Activated T-helper 1 cell treated with Interleukin-2 at 50 U/mL for 16 hours (primary cell): Measurements from ENCODE around the gene IMPG1.

Experiments used
- DNase-seq: peaks from one replicate; pipeline ENCODE4 v3.0.0-alpha.2; 2020; ENCODE audit warnings: low read depth

IMPG1 gene, protein sequence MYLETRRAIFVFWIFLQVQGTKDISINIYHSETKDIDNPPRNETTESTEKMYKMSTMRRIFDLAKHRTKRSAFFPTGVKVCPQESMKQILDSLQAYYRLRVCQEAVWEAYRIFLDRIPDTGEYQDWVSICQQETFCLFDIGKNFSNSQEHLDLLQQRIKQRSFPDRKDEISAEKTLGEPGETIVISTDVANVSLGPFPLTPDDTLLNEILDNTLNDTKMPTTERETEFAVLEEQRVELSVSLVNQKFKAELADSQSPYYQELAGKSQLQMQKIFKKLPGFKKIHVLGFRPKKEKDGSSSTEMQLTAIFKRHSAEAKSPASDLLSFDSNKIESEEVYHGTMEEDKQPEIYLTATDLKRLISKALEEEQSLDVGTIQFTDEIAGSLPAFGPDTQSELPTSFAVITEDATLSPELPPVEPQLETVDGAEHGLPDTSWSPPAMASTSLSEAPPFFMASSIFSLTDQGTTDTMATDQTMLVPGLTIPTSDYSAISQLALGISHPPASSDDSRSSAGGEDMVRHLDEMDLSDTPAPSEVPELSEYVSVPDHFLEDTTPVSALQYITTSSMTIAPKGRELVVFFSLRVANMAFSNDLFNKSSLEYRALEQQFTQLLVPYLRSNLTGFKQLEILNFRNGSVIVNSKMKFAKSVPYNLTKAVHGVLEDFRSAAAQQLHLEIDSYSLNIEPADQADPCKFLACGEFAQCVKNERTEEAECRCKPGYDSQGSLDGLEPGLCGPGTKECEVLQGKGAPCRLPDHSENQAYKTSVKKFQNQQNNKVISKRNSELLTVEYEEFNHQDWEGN

GRCh38 chr6:76072562-76072961, at the start of gene IMPG1:
Gene IMPG1 (minus strand): TSS chr6:76072662. CDS start chr6:76072488, 174 bp downstream.
- no peak for DNase-seq

DNA sequence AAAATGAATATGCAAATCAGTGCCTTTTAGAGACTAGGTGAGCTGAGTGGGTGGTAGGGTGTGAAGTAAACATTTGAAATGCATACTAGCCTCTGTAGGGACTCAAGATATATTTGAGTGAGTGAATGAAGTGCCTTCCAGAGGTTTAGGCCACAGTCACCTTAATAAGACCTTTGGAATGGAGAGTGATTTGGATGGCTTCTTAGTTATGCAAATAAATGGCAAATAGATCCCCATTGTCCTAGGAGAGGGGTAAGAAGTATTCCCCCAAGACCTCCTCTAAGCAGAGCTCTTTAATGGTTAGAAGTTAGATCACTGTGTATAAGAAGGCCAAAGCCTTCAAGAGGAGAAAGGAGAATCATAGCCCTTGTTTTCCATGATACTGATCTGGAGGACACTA, 47.8 kb upstream of the IMPG1 start:
- no peak for DNase-seq

DNA sequence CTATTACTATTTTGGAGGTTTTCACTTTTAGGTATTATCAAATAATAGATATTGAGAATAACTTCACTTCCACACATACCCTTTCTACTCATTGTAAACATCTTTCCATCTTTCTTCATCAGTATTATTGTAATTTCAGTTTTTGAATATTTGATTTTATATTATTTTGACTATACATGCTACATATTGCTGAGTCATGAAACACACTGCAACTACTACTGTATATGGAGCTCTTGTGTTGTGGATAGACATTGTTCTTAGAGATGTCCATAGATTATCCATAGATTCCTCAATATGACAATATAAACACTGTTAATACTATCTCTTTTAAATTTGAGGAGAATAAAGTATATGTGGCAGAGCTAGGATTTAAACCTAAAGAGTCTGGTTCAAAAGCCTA, 819 bp upstream of the IMPG1 start:
- no peak for DNase-seq

DNA sequence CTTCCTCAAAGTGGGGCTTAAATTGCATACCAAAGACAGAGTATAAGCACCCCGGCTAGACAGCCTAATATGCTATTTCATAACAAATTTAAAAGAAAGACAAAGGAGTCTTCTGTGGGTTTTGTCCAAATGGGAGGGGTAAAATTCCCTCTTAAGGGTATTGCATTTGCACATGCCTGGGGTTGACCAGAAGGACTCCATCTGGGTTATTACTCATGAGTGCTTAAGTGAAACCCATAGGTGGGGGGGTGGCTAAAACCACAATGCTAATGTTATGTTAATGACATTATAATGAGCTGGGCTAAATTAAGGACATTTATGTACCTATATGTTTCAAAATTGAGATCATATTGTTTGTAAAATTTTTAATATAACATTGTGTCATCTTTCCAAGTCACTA, 15.0 kb downstream of the IMPG1 start:
- no peak for DNase-seq

DNA sequence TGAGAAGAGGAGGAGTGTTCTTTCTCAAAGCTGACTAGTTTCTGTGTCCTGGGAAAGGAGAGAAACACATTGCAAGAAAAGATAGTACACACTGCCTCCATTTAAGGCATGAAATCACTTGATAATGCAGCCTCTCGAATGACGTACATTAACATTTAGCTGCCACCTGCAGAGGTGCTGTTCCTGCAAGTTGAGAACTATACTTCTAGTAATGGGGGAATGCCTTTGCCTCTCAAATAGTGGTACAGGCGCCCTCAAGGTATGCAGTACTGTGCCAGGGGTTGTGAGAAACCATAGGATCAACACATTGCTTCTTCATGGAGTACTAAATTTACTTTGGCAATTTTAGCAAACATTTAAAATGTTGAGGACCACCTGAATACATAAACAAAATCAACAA, 20.1 kb downstream of the IMPG1 start:
- no peak for DNase-seq

- no peak for DNase-seq
Observed at GRCh38 chr6:76043690-76044089, 28.8 kb downstream of the IMPG1 start.

- DNase-seq, result no peak
Observed at GRCh38 chr6:76035713-76036112, 36.7 kb downstream of the IMPG1 start.

GRCh38 chr6:76026101-76026500, 46.4 kb downstream of the IMPG1 start:
- DNase-seq, result no peak

GRCh38 chr6:76014626-76015530, 57.6 kb downstream of the IMPG1 start:
- no peak for DNase-seq

DNA sequence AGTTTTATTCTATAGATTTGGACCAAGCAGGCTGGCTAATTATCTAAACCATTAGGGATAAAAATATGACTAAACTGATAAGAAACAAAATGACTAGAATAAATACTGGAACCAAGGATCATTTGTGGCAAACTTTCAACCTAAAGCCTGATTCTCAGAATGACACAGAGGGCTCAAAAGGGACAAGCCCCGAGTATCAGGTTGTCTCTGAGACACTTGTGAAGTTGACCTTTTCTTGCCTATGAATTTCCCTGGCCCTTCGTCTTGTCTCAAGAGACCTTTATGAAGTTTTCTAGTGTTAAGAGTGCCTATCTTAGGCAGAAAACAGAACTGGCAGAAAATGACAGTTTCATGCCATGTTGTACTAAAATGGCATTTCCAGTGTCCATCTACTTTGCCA, 68.3 kb downstream of the IMPG1 start:
- DNase-seq, result no peak

DNA sequence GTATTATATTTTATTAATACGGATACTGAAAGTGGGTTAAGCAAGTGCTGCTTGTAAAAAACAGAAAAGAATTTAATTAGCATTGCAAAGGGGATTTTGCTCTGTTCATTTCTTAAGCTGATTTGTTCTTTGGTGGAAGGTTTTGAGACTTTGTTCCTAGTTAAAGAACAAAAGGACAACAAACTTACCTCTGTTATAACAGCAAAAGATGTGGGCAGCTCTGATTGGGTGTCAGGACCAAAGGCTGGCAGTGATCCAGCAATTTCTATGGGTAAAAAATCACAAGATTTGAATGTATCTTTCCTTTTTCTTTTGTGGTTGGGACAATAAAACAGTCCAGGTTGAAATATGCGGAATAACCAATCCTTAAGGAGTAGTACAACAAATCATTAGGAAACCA, 68.8 kb downstream of the IMPG1 start:
- no peak for DNase-seq

- DNase-seq, result no peak
Observed at GRCh38 chr6:76003113-76003512, 69.3 kb downstream of the IMPG1 start.

DNA sequence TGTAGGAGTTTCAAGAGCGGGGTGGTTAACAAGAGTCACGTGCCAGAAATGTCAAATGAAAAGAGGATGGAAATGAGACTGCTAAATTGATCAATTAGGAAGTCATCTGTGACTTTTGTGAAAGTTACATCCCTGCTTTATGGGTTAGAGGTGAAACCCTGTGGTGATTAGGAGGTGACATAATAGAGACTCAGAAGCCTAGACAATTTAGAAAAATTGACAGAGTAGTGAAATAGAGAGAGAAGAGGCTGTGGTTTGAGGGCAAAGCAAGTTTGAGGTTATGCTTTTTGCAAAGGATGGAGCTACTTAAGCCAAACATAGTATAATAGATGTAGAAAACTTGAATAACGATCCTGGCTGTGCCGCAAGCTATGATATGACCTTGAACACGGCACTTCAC, 71.8 kb downstream of the IMPG1 start:
- DNase-seq, result no peak

DNA sequence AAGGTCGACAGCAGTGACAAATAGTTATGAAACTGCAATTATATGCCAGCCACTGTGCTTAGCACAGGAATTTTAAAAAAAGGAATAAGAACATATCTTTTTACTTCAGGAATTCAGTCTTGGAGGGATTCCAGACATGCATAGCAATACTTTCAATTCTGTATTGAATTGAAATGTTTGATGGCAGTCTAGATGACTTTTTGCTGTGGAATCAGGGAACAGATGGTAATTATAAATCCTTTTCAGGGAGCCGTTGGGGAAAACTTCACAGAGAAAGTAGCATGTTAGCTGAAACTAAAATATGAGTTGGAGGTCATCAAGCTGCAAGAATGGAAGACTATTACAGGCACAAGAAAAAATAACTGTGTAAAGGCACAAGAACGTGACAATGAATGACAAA, 74.8 kb downstream of the IMPG1 start:
- DNase-seq, result no peak

GRCh38 chr6:75993236-75994162, 79.0 kb downstream of the IMPG1 start:
- no peak for DNase-seq

DNA sequence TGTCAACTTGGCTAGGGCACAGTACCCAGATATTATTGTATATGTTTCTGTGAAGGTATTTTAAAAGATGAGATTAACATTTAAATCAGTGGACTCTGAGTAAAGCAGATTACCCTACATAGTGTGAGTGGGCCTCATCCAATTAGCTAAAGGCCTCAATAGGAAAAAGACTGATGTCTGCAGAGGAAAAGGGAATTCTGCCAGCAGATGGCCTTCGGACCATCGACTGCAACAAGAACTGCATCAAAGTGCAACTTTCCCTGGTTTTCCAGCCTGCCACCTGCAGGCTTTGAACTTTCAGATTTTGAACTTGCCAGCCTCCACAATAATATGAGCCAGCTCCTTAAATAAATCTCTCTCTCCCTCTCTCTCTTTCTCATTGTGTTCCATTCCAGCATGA, 80.5 kb downstream of the IMPG1 start:
- DNase-seq, result no peak

GRCh38 chr6:75986935-75987334, 85.5 kb downstream of the IMPG1 start:
- DNase-seq, result no peak

GRCh38 chr6:75975904-75976303, 96.6 kb downstream of the IMPG1 start:
- no peak for DNase-seq

- DNase-seq, result no peak
Observed at GRCh38 chr6:75970093-75970492, 102.4 kb downstream of the IMPG1 start.

DNA sequence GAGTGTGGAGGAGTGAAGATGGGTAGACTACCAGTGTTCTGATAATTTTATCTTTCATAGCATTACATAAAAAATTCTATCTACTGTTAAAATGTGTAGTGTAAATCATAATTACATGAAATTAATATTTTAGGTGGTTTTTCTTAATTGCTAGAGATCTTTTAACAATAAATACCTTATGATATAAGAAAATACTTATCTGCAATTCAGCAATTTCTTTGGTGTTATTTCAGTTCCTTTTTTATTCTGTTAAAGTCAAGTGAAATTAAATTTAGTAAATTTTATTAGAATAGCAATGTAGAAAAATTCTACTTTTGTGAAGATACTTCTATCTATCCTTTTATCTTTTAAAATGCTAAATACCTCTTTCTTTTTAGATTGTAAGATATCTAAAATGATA, 104.3 kb downstream of the IMPG1 start:
- no peak for DNase-seq

DNA sequence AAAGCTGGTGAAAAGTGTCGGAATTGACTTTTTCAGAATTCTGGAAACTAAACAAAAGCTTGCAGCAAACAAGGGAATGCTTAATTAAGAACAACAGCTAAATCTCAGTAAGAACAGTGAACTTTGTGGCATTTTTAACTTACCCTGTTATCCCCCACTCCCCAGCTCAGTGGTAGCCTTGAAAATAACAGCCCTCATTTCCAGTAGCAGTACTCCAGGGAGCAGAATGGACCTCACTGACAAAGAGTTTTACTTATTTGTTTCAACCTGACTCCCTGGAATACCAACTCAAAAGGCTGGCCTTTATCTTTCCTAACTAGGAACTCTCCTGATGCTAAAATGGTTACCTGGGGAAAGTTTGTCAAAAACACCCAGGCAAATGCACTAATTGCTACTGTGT, 108.9 kb downstream of the IMPG1 start:
- no peak for DNase-seq
